WTC11 (cell line): ENCODE results near the gene KCNQ2.

Experiments
- AR ChIP-seq: fragments of 250-450 bp; sonication (Bioruptor Pico); IDR thresholded peaks from 2 replicates; pipeline ENCODE4 v1.9.0; 2021; ENCODE audit warnings: mild to moderate bottlenecking
- ATF1 ChIP-seq: sonication (generic); formaldehyde crosslinking; IDR thresholded peaks from 2 replicates; pipeline ENCODE4 v1.8.1; 2023; ENCODE audit warnings: mild to moderate bottlenecking, moderate library complexity, missing genetic modification reagents
- CTCF ChIP-seq: fragments of 200-600 bp; IDR thresholded peaks from 2 replicates; pipeline ENCODE4 v1.8.0; 2022; ENCODE audit warnings: antibody characterized with exemption
- MLX ChIP-seq: sonication (generic); formaldehyde crosslinking; IDR thresholded peaks from 2 replicates; pipeline ENCODE4 v1.8.1; 2023; ENCODE audit warnings: mild to moderate bottlenecking, missing genetic modification reagents, moderate library complexity
- USF1 ChIP-seq: sonication (generic); formaldehyde crosslinking; IDR thresholded peaks from 2 replicates; pipeline ENCODE4 v1.8.0; 2022; ENCODE audit warnings: mild to moderate bottlenecking, missing genetic modification reagents
- ZNF281 ChIP-seq: sonication (generic); formaldehyde crosslinking; IDR thresholded peaks from 2 replicates; pipeline ENCODE4 v1.8.0; 2023; ENCODE audit warnings: mild to moderate bottlenecking, missing genetic modification reagents

- no peak for TF ChIP-seq CTCF
- no peak for TF ChIP-seq ATF1
- TF ChIP-seq USF1, result no peak
- TF ChIP-seq MLX (CRISPR knock-in tag), result no peak
- TF ChIP-seq ZNF281 (CRISPR knock-in tag), result no peak
- no peak for TF ChIP-seq AR
Measured at GRCh38 chr20:63401384-63402110, 70.9 kb downstream of the KCNQ2 start.
